Endothelial cell of umbilical vein (primary cell): ENCODE results near the gene PAK6.

ENCODE experiments used
- CTCF ChIP-seq, 2 donors: IDR thresholded peaks; 1 replicate in 1 of 2; 2 replicates in 1 of 2; pipeline ENCODE4 v1.5.1; 2011; ENCODE audit warnings: low read length in 2 of 2, mild to moderate bottlenecking in 2 of 2, moderate library complexity in 2 of 2, control low read depth in 1 of 2, inconsistent platforms in 1 of 2, low read depth in 1 of 2; ENCODE audit not compliant: insufficient read depth in 1 of 2; ENCODE audit errors: extremely low read depth in 1 of 2
- JUN ChIP-seq: IDR thresholded peaks from 2 replicates; pipeline ENCODE4 v1.6.1; 2011; ENCODE audit warnings: borderline replicate concordance, low read depth; ENCODE audit not compliant: insufficient read length, insufficient read depth
- POLR2A ChIP-seq: IDR thresholded peaks from 2 replicates; pipeline ENCODE4 v1.6.1; 2012; ENCODE audit warnings: low read depth, mild to moderate bottlenecking, control low read depth, low read length

GRCh38 chr15:40239404-40239692 lies 485 bp downstream of the PAK6 start:
- no peak for TF ChIP-seq CTCF (IDR thresholded peaks at IDR 0.05; ENCODE audit: extremely low read depth in 1 of 2, insufficient read depth in 1 of 2, low read depth in 1 of 2, low read length in 2 of 2)
- no peak for TF ChIP-seq JUN
- TF ChIP-seq POLR2A = no peak
